ENCODE results near the gene C7orf25. TPM values are rescaled to one million over a fixed set of nuclear protein-coding genes. Genes with fewer than 3 reads are reported as not detected.

Gene C7orf25
- total and polyA plus RNA-seq, 8 donors = 1.9 to 7.2 (median 2.7) TPM

GRCh38 chr7:42883950-42884349 is 27.9 kb downstream of the C7orf25 start:
- no peak overlapping the region for H3K4me3 ChIP-seq
- TF ChIP-seq CTCF (IDR thresholded peaks at IDR 0.05) = no peak
- H3K36me3 ChIP-seq = no peaks in the 10 kb centered on the region
- no peak overlapping the region for H3K27ac ChIP-seq
- no peaks in the 10 kb centered on the region for H3K27me3 ChIP-seq
- peak in 2 of 4 donors; percentile 73 to 87 for DNase-seq
- no peaks in the 10 kb centered on the region for H3K9me3 ChIP-seq
- intact Hi-C loops (cut with DNase I) = no loop called here
- H3K4me1 ChIP-seq = peaks cover 0 to 14% of the 10 kb centered on the region in 2 donors
- ATAC-seq = peak; percentile 58

GRCh38 chr7:42880392-42880791 is 31.5 kb downstream of the C7orf25 start:
- H3K36me3 ChIP-seq = no peaks in the 10 kb centered on the region
- TF ChIP-seq CTCF (IDR thresholded peaks at IDR 0.05) = no peak
- DNase-seq (no peak), ATAC-seq (no peak)
- intact Hi-C loops (cut with DNase I) = no loop called here
- H3K27me3 ChIP-seq = no peaks in the 10 kb centered on the region
- H3K27ac ChIP-seq = no peak overlapping the region
- peaks cover 0 to 13% of the 10 kb centered on the region in 2 donors for H3K4me1 ChIP-seq
- no peak overlapping the region for H3K4me3 ChIP-seq
- no peaks in the 10 kb centered on the region for H3K9me3 ChIP-seq

- TF ChIP-seq CTCF (IDR thresholded peaks at IDR 0.05) = no peak
- Histone ChIP-seq H3K4me3 (no peak overlapping the region), H3K4me1 (peaks cover 0 to 13% of the 10 kb centered on the region in 2 donors), H3K9me3 (no peaks in the 10 kb centered on the region), H3K27ac (peak overlapping the region in 1 of 2 donors; percentile 82), H3K36me3 (no peaks in the 10 kb centered on the region), H3K27me3 (no peaks in the 10 kb centered on the region)
- ATAC-seq = peak; percentile 12
- intact Hi-C loops (cut with DNase I) = no loop called here
- no peak for DNase-seq
Observed at GRCh38 chr7:42878303-42878702, 33.6 kb downstream of the C7orf25 start.

- no peak overlapping the region for H3K4me3 ChIP-seq
- TF ChIP-seq CTCF (IDR thresholded peaks at IDR 0.05) = no peak
- peak overlapping the region in 1 of 2 donors; percentile 82 for H3K27ac ChIP-seq
- DNase-seq (peak in 1 of 4 donors; percentile 36), ATAC-seq (peak; percentile 17)
- H3K27me3 ChIP-seq = no peaks in the 10 kb centered on the region
- no peaks in the 10 kb centered on the region for H3K36me3 ChIP-seq
- H3K9me3 ChIP-seq = no peaks in the 10 kb centered on the region
- intact Hi-C loops (cut with DNase I) = no loop called here
- H3K4me1 ChIP-seq = peaks cover 0 to 13% of the 10 kb centered on the region in 2 donors
Observed at GRCh38 chr7:42877862-42878261, 34.0 kb downstream of the C7orf25 start.

GRCh38 chr7:42876182-42877068 is 35.4 kb downstream of the C7orf25 start:
- H3K27me3 ChIP-seq = no peaks in the 10 kb centered on the region
- H3K27ac ChIP-seq = no peak overlapping the region
- no peaks in the 10 kb centered on the region for H3K9me3 ChIP-seq
- peak; percentile 62 to 82 for TF ChIP-seq CTCF (IDR thresholded peaks at IDR 0.05)
- ATAC-seq (peak; percentile 96), DNase-seq (peak in 3 of 4 donors; percentile 37 to 60 (median 47))
- no peaks in the 10 kb centered on the region for H3K36me3 ChIP-seq
- intact Hi-C loops (cut with DNase I) = no loop called here
- peaks cover 0 to 13% of the 10 kb centered on the region in 2 donors for H3K4me1 ChIP-seq
- no peak overlapping the region for H3K4me3 ChIP-seq
